DND-41 (cell line): Measurements from ENCODE around the gene FGF12.

ENCODE experiments used
- CTCF ChIP-seq: IDR thresholded peaks from 2 replicates; pipeline ENCODE4 v1.5.1; 2012; ENCODE audit warnings: borderline replicate concordance, low read length, moderate library complexity, mild to moderate bottlenecking; ENCODE audit not compliant: poor library complexity, severe bottlenecking; ENCODE audit errors: extremely low read depth
- EZH2 ChIP-seq: IDR thresholded peaks from 3 replicates; pipeline ENCODE4 v1.6.1; 2012; ENCODE audit warnings: borderline replicate concordance, low read depth, mild to moderate bottlenecking, moderate library complexity, low read length, inconsistent platforms; ENCODE audit not compliant: severe bottlenecking

- TF ChIP-seq CTCF (no peak), EZH2 (no peak)
Observed at GRCh38 chr3:192194085-192194484, 533.3 kb downstream of the FGF12 start.
